ENCODE results near the gene FBLN5.
A peak's percentile ranks its signal among the peaks of the same experiment; 100 is the strongest.
"Not testable (repeated sequence)": the region's sequence is repeated elsewhere in the genome, so short reads cannot be mapped to it uniquely, and the experiment has no call there.

FBLN5 gene

GRCh38 chr14:91858536-91859275, 88.8 kb downstream of the FBLN5 start:
- DNase-seq, result no peak

GRCh38 chr14:91857614-91858013, 89.9 kb downstream of the FBLN5 start:
- no peak for DNase-seq

- DNase-seq, result no peak
Observed at GRCh38 chr14:91854327-91854934, 93.1 kb downstream of the FBLN5 start.

GRCh38 chr14:91851563-91851962, 95.9 kb downstream of the FBLN5 start:
- DNase-seq, result no peak

- DNase-seq, result no peak
Observed at GRCh38 chr14:91848504-91849001, 98.9 kb downstream of the FBLN5 start.

- no peak for DNase-seq
Observed at GRCh38 chr14:91847693-91848092, 99.8 kb downstream of the FBLN5 start.

GRCh38 chr14:91845652-91846051, 101.8 kb downstream of the FBLN5 start:
- no peak for DNase-seq

GRCh38 chr14:91845056-91845455, 102.4 kb downstream of the FBLN5 start:
- not testable (repeated sequence) for DNase-seq

- DNase-seq, result no peak
Observed at GRCh38 chr14:91844029-91844428, 103.5 kb downstream of the FBLN5 start.

GRCh38 chr14:91843437-91843836, 104.1 kb downstream of the FBLN5 start:
- no peak for DNase-seq

GRCh38 chr14:91841065-91841464, 106.4 kb downstream of the FBLN5 start:
- DNase-seq, result no peak

GRCh38 chr14:91839749-91840148, 107.7 kb downstream of the FBLN5 start:
- no peak for DNase-seq

- DNase-seq, result no peak
Observed at GRCh38 chr14:91837076-91837475, 110.4 kb downstream of the FBLN5 start.

- peak; percentile 55 for DNase-seq
Observed at GRCh38 chr14:91835920-91836843, 111.3 kb downstream of the FBLN5 start.

GRCh38 chr14:91835197-91835919, 112.1 kb downstream of the FBLN5 start:
- no peak for DNase-seq

- DNase-seq, result no peak
Observed at GRCh38 chr14:91834571-91834970, 112.9 kb downstream of the FBLN5 start.

GRCh38 chr14:91831337-91831736, 116.2 kb downstream of the FBLN5 start:
- no peak for DNase-seq

GRCh38 chr14:91830777-91831176, 116.7 kb downstream of the FBLN5 start:
- DNase-seq, result no peak

- DNase-seq, result no peak
Observed at GRCh38 chr14:91829511-91829910, 118.0 kb downstream of the FBLN5 start.

GRCh38 chr14:91827746-91828145, 119.7 kb downstream of the FBLN5 start:
- DNase-seq, result no peak
